Measurements from ENCODE around the gene WASF3. TPM values are rescaled to one million over a fixed set of nuclear protein-coding genes. Genes with fewer than 3 reads are reported as not detected.

Gene WASF3
- total RNA-seq, 1 experiment from 2014 or later: 0.31 TPM

DNA sequence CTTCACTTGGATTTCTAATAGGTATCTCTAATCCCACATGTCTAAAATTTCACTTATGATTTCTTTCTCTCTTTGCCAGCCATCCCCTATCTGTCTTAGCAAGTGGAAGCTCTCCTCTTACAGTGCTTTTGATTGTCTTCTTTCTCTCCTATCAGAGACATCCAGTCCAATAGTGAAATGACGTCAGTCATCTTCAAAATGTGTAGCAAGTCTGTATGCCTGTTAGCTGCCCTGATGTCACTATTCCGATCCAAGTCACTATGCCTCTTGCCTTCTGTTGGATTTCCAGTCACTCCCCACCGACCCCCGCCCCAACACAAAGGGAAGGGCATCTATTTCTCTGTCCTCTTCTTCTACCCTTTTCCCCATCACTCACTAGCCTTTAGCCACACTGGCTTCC, 96.4 kb downstream of the WASF3 start:
- BruUV-seq (replicated peaks): no TSS peak
- CTCF ChIA-PET: no interaction called here
- intact Hi-C loops (cut with micrococcal nuclease; ENCODE audit: unreplicated experiment): no loop called here
- H3K4me3 ChIP-seq: no peak overlapping the region
- no peaks in the 10 kb centered on the region for H3K9me2 ChIP-seq (ENCODE audit: insufficient read depth)
- no peaks in the 10 kb centered on the region for H4K20me1 ChIP-seq (ENCODE audit: insufficient read depth)
- no peaks in the 10 kb centered on the region for H3F3A ChIP-seq (ENCODE audit: insufficient read depth, low read depth)
- H3K9me3 ChIP-seq (ENCODE audit: insufficient read depth, low read depth): no peaks in the 10 kb centered on the region
- H3K4me1 ChIP-seq (replicated peaks; ENCODE audit: insufficient read depth): no peaks in the 10 kb centered on the region
- TF ChIP-seq, protein P1, sequence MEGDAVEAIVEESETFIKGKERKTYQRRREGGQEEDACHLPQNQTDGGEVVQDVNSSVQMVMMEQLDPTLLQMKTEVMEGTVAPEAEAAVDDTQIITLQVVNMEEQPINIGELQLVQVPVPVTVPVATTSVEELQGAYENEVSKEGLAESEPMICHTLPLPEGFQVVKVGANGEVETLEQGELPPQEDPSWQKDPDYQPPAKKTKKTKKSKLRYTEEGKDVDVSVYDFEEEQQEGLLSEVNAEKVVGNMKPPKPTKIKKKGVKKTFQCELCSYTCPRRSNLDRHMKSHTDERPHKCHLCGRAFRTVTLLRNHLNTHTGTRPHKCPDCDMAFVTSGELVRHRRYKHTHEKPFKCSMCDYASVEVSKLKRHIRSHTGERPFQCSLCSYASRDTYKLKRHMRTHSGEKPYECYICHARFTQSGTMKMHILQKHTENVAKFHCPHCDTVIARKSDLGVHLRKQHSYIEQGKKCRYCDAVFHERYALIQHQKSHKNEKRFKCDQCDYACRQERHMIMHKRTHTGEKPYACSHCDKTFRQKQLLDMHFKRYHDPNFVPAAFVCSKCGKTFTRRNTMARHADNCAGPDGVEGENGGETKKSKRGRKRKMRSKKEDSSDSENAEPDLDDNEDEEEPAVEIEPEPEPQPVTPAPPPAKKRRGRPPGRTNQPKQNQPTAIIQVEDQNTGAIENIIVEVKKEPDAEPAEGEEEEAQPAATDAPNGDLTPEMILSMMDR (conservative IDR thresholded peaks at IDR 0.05): no peak
- TF ChIP-seq EZH2 (IDR thresholded peaks at IDR 0.05; ENCODE audit: low read depth): no peak
- POLR2A ChIA-PET (ENCODE audit: unreplicated experiment): no interaction called here
- DNase-seq: no peak
- no peaks in the 10 kb centered on the region for H3K79me2 ChIP-seq (ENCODE audit: low read depth)
- no peak overlapping the region for H3K4me2 ChIP-seq
- no peak overlapping the region for H2AFZ ChIP-seq
- H3K36me3 ChIP-seq (ENCODE audit: low read depth): no peaks in the 10 kb centered on the region
- H3K27me3 ChIP-seq (ENCODE audit: insufficient read depth, low read depth): no peaks in the 10 kb centered on the region
- H3K27ac ChIP-seq: no peak overlapping the region

GRCh38 chr13:26656919-26657318, 99.4 kb downstream of the WASF3 start:
- ChIA-PET CTCF (no interaction called here), POLR2A (ENCODE audit: unreplicated experiment) (no interaction called here)
- Histone ChIP-seq H3K79me2 (ENCODE audit: low read depth) (no peaks in the 10 kb centered on the region), H3K4me2 (no peak overlapping the region), H3K4me1 (replicated peaks; ENCODE audit: insufficient read depth) (no peaks in the 10 kb centered on the region), H2AFZ (no peak overlapping the region), H3K9me3 (ENCODE audit: insufficient read depth, low read depth) (no peaks in the 10 kb centered on the region), H4K20me1 (ENCODE audit: insufficient read depth) (no peaks in the 10 kb centered on the region), H3K4me3 (no peak overlapping the region), H3K36me3 (ENCODE audit: low read depth) (no peaks in the 10 kb centered on the region), H3K27ac (no peak overlapping the region), H3K27me3 (ENCODE audit: insufficient read depth, low read depth) (no peaks in the 10 kb centered on the region), H3F3A (ENCODE audit: insufficient read depth, low read depth) (no peaks in the 10 kb centered on the region), H3K9me2 (ENCODE audit: insufficient read depth) (no peaks in the 10 kb centered on the region)
- intact Hi-C loops (cut with micrococcal nuclease; ENCODE audit: unreplicated experiment): no loop called here
- DNase-seq: no peak
- TF ChIP-seq, protein P1 (conservative IDR thresholded peaks at IDR 0.05): no peak; the same call in 1 of the 2 replicates
- TF ChIP-seq EZH2 (IDR thresholded peaks at IDR 0.05; ENCODE audit: low read depth): no peak
- BruUV-seq (replicated peaks): no TSS peak

GRCh38 chr13:26658448-26659385, 101.2 kb downstream of the WASF3 start:
- Histone ChIP-seq H3K36me3 (ENCODE audit: low read depth) (no peaks in the 10 kb centered on the region), H2AFZ (no peak overlapping the region), H3K4me1 (replicated peaks; ENCODE audit: insufficient read depth) (no peaks in the 10 kb centered on the region), H3K79me2 (ENCODE audit: low read depth) (no peaks in the 10 kb centered on the region), H4K20me1 (ENCODE audit: insufficient read depth) (no peaks in the 10 kb centered on the region), H3K9me3 (ENCODE audit: insufficient read depth, low read depth) (no peaks in the 10 kb centered on the region), H3K27ac (no peak overlapping the region), H3K4me3 (no peak overlapping the region), H3F3A (ENCODE audit: insufficient read depth, low read depth) (no peaks in the 10 kb centered on the region), H3K4me2 (no peak overlapping the region), H3K9me2 (ENCODE audit: insufficient read depth) (no peaks in the 10 kb centered on the region), H3K27me3 (ENCODE audit: insufficient read depth, low read depth) (no peaks in the 10 kb centered on the region)
- intact Hi-C loops (cut with micrococcal nuclease; ENCODE audit: unreplicated experiment): no loop called here
- TF ChIP-seq EZH2 (IDR thresholded peaks at IDR 0.05; ENCODE audit: low read depth): no peak
- TF ChIP-seq, protein P1 (conservative IDR thresholded peaks at IDR 0.05): no peak
- ChIA-PET CTCF (no interaction called here), POLR2A (ENCODE audit: unreplicated experiment) (no interaction called here)
- no peak for DNase-seq
- no TSS peak for BruUV-seq (replicated peaks)
